Measurements from ENCODE around the gene ZCCHC17.

ZCCHC17 gene

GRCh38 chr1:31372051-31372450 is 75.2 kb downstream of the ZCCHC17 start:
- FAIRE-seq (no peak), DNase-seq (ENCODE audit: insufficient read length) (no peak)
- TF ChIP-seq TAF1 (IDR thresholded peaks at IDR 0.05; ENCODE audit: borderline replicate concordance, low read depth, low read length) (no peak), POLR2AphosphoS5 (IDR thresholded peaks at IDR 0.05; ENCODE audit: low read depth, low read length) (no peak), POLR2A (IDR thresholded peaks at IDR 0.05; ENCODE audit: low read depth, low read length) (no peak)

GRCh38 chr1:31372751-31373055 is 75.9 kb downstream of the ZCCHC17 start:
- TF ChIP-seq POLR2AphosphoS5 (IDR thresholded peaks at IDR 0.05; ENCODE audit: low read depth, low read length): no peak
- no peak for TF ChIP-seq TAF1 (IDR thresholded peaks at IDR 0.05; ENCODE audit: borderline replicate concordance, low read depth, low read length)
- no peak for TF ChIP-seq POLR2A (IDR thresholded peaks at IDR 0.05; ENCODE audit: low read depth, low read length)
- DNase-seq (ENCODE audit: insufficient read length) (no peak), FAIRE-seq (no peak)

GRCh38 chr1:31373056-31373896 is 76.4 kb downstream of the ZCCHC17 start, which contains the start of gene FABP3:
TSS of gene FABP3 (minus strand) at chr1:31373076. CDS start at chr1:31373014, 62 bp downstream.
- TF ChIP-seq POLR2A (IDR thresholded peaks at IDR 0.05; ENCODE audit: low read depth, low read length) (no peak), TAF1 (IDR thresholded peaks at IDR 0.05; ENCODE audit: borderline replicate concordance, low read depth, low read length) (no peak), POLR2AphosphoS5 (IDR thresholded peaks at IDR 0.05; ENCODE audit: low read depth, low read length) (no peak)
- no peak for FAIRE-seq
- peak; percentile 39 for DNase-seq (ENCODE audit: insufficient read length)

GRCh38 chr1:31373897-31374486 is 77.2 kb downstream of the ZCCHC17 start:
- TF ChIP-seq TAF1 (IDR thresholded peaks at IDR 0.05; ENCODE audit: borderline replicate concordance, low read depth, low read length) (no peak), POLR2A (IDR thresholded peaks at IDR 0.05; ENCODE audit: low read depth, low read length) (no peak), POLR2AphosphoS5 (IDR thresholded peaks at IDR 0.05; ENCODE audit: low read depth, low read length) (no peak)
- DNase-seq (ENCODE audit: insufficient read length) (no peak), FAIRE-seq (no peak)

GRCh38 chr1:31374511-31375196 is 77.8 kb downstream of the ZCCHC17 start:
- FAIRE-seq (no peak), DNase-seq (ENCODE audit: insufficient read length) (no peak)
- TF ChIP-seq POLR2AphosphoS5 (IDR thresholded peaks at IDR 0.05; ENCODE audit: low read depth, low read length) (no peak), TAF1 (IDR thresholded peaks at IDR 0.05; ENCODE audit: borderline replicate concordance, low read depth, low read length) (no peak), POLR2A (IDR thresholded peaks at IDR 0.05; ENCODE audit: low read depth, low read length) (no peak)

- TF ChIP-seq TAF1 (IDR thresholded peaks at IDR 0.05; ENCODE audit: borderline replicate concordance, low read depth, low read length) (no peak), POLR2AphosphoS5 (IDR thresholded peaks at IDR 0.05; ENCODE audit: low read depth, low read length) (no peak), POLR2A (IDR thresholded peaks at IDR 0.05; ENCODE audit: low read depth, low read length) (no peak)
- DNase-seq (ENCODE audit: insufficient read length) (no peak), FAIRE-seq (no peak)
Observed at GRCh38 chr1:31376375-31377134, 79.7 kb downstream of the ZCCHC17 start.

GRCh38 chr1:31377364-31377863 is 80.6 kb downstream of the ZCCHC17 start:
- TF ChIP-seq POLR2AphosphoS5 (IDR thresholded peaks at IDR 0.05; ENCODE audit: low read depth, low read length) (no peak), POLR2A (IDR thresholded peaks at IDR 0.05; ENCODE audit: low read depth, low read length) (no peak), TAF1 (IDR thresholded peaks at IDR 0.05; ENCODE audit: borderline replicate concordance, low read depth, low read length) (no peak)
- DNase-seq (ENCODE audit: insufficient read length): no peak
- FAIRE-seq: no peak

GRCh38 chr1:31378001-31378400 is 81.2 kb downstream of the ZCCHC17 start:
- DNase-seq (ENCODE audit: insufficient read length) (no peak), FAIRE-seq (no peak)
- TF ChIP-seq POLR2AphosphoS5 (IDR thresholded peaks at IDR 0.05; ENCODE audit: low read depth, low read length) (no peak), POLR2A (IDR thresholded peaks at IDR 0.05; ENCODE audit: low read depth, low read length) (no peak), TAF1 (IDR thresholded peaks at IDR 0.05; ENCODE audit: borderline replicate concordance, low read depth, low read length) (no peak)

- no peak for DNase-seq (ENCODE audit: insufficient read length)
- TF ChIP-seq POLR2AphosphoS5 (IDR thresholded peaks at IDR 0.05; ENCODE audit: low read depth, low read length): no peak
- TF ChIP-seq TAF1 (IDR thresholded peaks at IDR 0.05; ENCODE audit: borderline replicate concordance, low read depth, low read length): no peak
- TF ChIP-seq POLR2A (IDR thresholded peaks at IDR 0.05; ENCODE audit: low read depth, low read length): no peak
- no peak for FAIRE-seq
Observed at GRCh38 chr1:31380181-31380580, 83.3 kb downstream of the ZCCHC17 start.

GRCh38 chr1:31381394-31382294 is 84.8 kb downstream of the ZCCHC17 start:
- TF ChIP-seq POLR2A (IDR thresholded peaks at IDR 0.05; ENCODE audit: low read depth, low read length) (no peak), POLR2AphosphoS5 (IDR thresholded peaks at IDR 0.05; ENCODE audit: low read depth, low read length) (no peak), TAF1 (IDR thresholded peaks at IDR 0.05; ENCODE audit: borderline replicate concordance, low read depth, low read length) (no peak)
- FAIRE-seq: no peak

More at GRCh38 chr1:31381394-31382294, 84.8 kb downstream of the ZCCHC17 start:
- no peak for DNase-seq (ENCODE audit: insufficient read length)
